ENCODE measurements around the gene DSC3. TPM values are rescaled to one million over a fixed set of nuclear protein-coding genes. Genes with fewer than 3 reads are reported as not detected.

DSC3 gene
- total RNA-seq, 2 donors from 2014 or later, result 13.5 to 32.1 TPM

GRCh38 chr18:31072175-31072574 lies 29.6 kb upstream of the DSC3 start:
- H3K4me3 ChIP-seq, result no peak overlapping the region
- WGBS, result 89% methylated on average over 4 of the region's 4 CpGs
- intact Hi-C loops (cut with DNase I), result no loop called here
- no peaks in the 10 kb centered on the region for H3K9me3 ChIP-seq
- no peak for DNase-seq (ENCODE audit: low spot score)
- no peaks in the 10 kb centered on the region for H3K36me3 ChIP-seq
- H3K27ac ChIP-seq, result no peak overlapping the region
- TF ChIP-seq POLR2A (IDR thresholded peaks at IDR 0.05), result no peak
- no peak for TF ChIP-seq CTCF (IDR thresholded peaks at IDR 0.05)
- TF ChIP-seq POLR2AphosphoS5 (IDR thresholded peaks at IDR 0.05), result no peak
- no peaks in the 10 kb centered on the region for H3K4me1 ChIP-seq (replicated peaks)
- no peaks in the 10 kb centered on the region for H3K27me3 ChIP-seq (replicated peaks; ENCODE audit: insufficient read depth)

DNA sequence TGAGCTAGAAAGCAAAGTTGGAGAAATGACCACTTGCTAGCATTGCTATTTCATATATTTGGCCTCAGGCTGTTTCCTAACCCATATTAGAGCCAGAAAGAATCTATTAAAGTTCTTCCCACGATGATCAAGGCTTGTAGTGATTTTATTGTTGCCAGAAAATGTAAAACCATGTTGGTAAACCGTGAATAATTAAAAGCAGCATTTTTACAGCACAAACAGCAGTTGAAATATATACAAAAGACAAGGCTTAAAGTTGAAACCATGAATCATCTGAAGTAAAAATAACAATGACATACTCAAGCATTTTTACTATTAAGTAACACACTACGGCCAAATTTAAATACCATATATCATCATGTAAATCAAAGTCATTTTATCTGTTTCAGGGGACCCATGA lies 27.7 kb upstream of the DSC3 start:
- TF ChIP-seq CTCF (IDR thresholded peaks at IDR 0.05) (no peak), POLR2AphosphoS5 (IDR thresholded peaks at IDR 0.05) (no peak), POLR2A (IDR thresholded peaks at IDR 0.05) (no peak)
- 33% methylated on average over 3 of the region's 3 CpGs for WGBS
- no peak for DNase-seq (ENCODE audit: low spot score)
- no peak overlapping the region for H3K27ac ChIP-seq
- intact Hi-C loops (cut with DNase I), result no loop called here
- no peaks in the 10 kb centered on the region for H3K36me3 ChIP-seq
- no peaks in the 10 kb centered on the region for H3K27me3 ChIP-seq (replicated peaks; ENCODE audit: insufficient read depth)
- no peaks in the 10 kb centered on the region for H3K4me1 ChIP-seq (replicated peaks)
- no peaks in the 10 kb centered on the region for H3K9me3 ChIP-seq
- H3K4me3 ChIP-seq, result no peak overlapping the region

DNA sequence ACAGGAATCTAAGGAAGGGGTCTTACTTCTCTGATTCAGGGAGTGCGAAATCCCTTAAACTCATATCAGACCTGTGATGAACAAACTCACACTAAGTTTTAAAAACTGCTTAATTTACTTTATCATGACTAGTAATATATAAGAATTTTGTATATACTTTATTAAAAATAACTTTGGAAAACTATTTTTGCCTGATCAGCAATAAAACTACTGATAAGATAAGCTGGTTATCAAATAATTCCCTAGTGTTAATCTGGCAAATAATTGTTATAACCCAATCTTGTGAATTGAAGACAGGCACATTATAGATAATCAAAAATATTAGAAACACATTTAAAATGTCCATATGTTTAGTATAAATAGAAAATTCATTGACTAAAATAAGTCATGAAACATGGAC lies 23.7 kb upstream of the DSC3 start:
- no peak for DNase-seq (ENCODE audit: low spot score)
- H3K4me1 ChIP-seq (replicated peaks), result no peaks in the 10 kb centered on the region
- H3K4me3 ChIP-seq, result no peak overlapping the region
- TF ChIP-seq POLR2A (IDR thresholded peaks at IDR 0.05) (no peak), CTCF (IDR thresholded peaks at IDR 0.05) (no peak), POLR2AphosphoS5 (IDR thresholded peaks at IDR 0.05) (no peak)
- H3K9me3 ChIP-seq, result no peaks in the 10 kb centered on the region
- intact Hi-C loops (cut with DNase I), result no loop called here
- no peaks in the 10 kb centered on the region for H3K27me3 ChIP-seq (replicated peaks; ENCODE audit: insufficient read depth)
- H3K36me3 ChIP-seq, result no peaks in the 10 kb centered on the region
- 100% methylated on average over 1 of the region's 1 CpG for WGBS
- no peak overlapping the region for H3K27ac ChIP-seq

GRCh38 chr18:31065036-31065773 lies 22.7 kb upstream of the DSC3 start:
- intact Hi-C loops (cut with DNase I), result no loop called here
- no peak overlapping the region for H3K27ac ChIP-seq

More at GRCh38 chr18:31065036-31065773, 22.7 kb upstream of the DSC3 start:
- 65% methylated on average over 6 of the region's 6 CpGs for WGBS
- Histone ChIP-seq H3K27me3 (replicated peaks; ENCODE audit: insufficient read depth) (no peaks in the 10 kb centered on the region), H3K4me3 (no peak overlapping the region), H3K9me3 (no peaks in the 10 kb centered on the region), H3K4me1 (replicated peaks) (no peaks in the 10 kb centered on the region), H3K36me3 (no peaks in the 10 kb centered on the region)
- TF ChIP-seq CTCF (IDR thresholded peaks at IDR 0.05) (no peak), POLR2AphosphoS5 (IDR thresholded peaks at IDR 0.05) (no peak), POLR2A (IDR thresholded peaks at IDR 0.05) (no peak)
- no peak for DNase-seq (ENCODE audit: low spot score)
